Spleen (tissue), 11 donors: ENCODE measurements around the gene MPST. TPM values are rescaled to one million over a fixed set of nuclear protein-coding genes. Genes with fewer than 3 reads are reported as not detected.
"Not testable (repeated sequence)": the region's sequence is repeated elsewhere in the genome, so short reads cannot be mapped to it uniquely, and the experiment has no call there.

Experiments used
- DNase-seq: peaks from one replicate; pipeline ENCODE4 v3.0.0-alpha.2; 2020
- H3K27ac ChIP-seq, 8 donors: fragments of 200-600 bp; sonication (generic) in 7 of 8; 1 replicate in 4 of 8; 2 replicates in 4 of 8; pipeline versions ENCODE4 v1.5.0 to v1.8.0; 2016 to 2021; ENCODE audit warnings: inconsistent platforms in 4 of 8, mild to moderate bottlenecking in 4 of 8, moderate library complexity in 1 of 8
- H3K27me3 ChIP-seq, 7 donors: fragments of 200-600 bp; sonication (generic) in 6 of 7; replicated peaks in 1 of 7; 1 replicate in 4 of 7; 2 replicates in 3 of 7; pipeline versions ENCODE4 v1.5.0 to v1.8.0; 2016 to 2021; ENCODE audit warnings: inconsistent platforms in 3 of 7, mild to moderate bottlenecking in 1 of 7
- H3K36me3 ChIP-seq, 6 donors: fragments of 200-600 bp; sonication (generic) in 5 of 6; 1 replicate in 4 of 6; 2 replicates in 2 of 6; pipeline versions ENCODE4 v1.5.0 to v1.8.0; 2016 to 2021; ENCODE audit warnings: inconsistent platforms in 2 of 6
- H3K4me1 ChIP-seq, 6 donors: fragments of 200-600 bp; sonication (generic) in 5 of 6; 1 replicate in 3 of 6; 2 replicates in 3 of 6; pipeline versions ENCODE4 v1.5.0 to v1.8.0; 2016 to 2021; ENCODE audit warnings: inconsistent platforms in 3 of 6
- H3K4me3 ChIP-seq, 8 donors: fragments of 200-600 bp; sonication (generic) in 7 of 8; 1 replicate in 4 of 8; 2 replicates in 4 of 8; pipeline versions ENCODE4 v1.5.0 to v1.8.0; 2016 to 2021; ENCODE audit warnings: inconsistent platforms in 4 of 8, mild to moderate bottlenecking in 4 of 8, moderate library complexity in 2 of 8
- H3K9me3 ChIP-seq, 8 donors: fragments of 200-600 bp; sonication (generic) in 7 of 8; 1 replicate in 4 of 8; 2 replicates in 4 of 8; pipeline versions ENCODE4 v1.5.0 to v1.8.0; 2016 to 2021; ENCODE audit warnings: inconsistent platforms in 4 of 8
- POLR2A ChIP-seq, 3 donors: fragments of 450-650 bp; IDR thresholded peaks; one replicate each; pipeline ENCODE4 v1.5.1; 2017; ENCODE audit warnings: antibody characterized with exemption in 3 of 3, mild to moderate bottlenecking in 1 of 3
- POLR2AphosphoS5 ChIP-seq, 3 donors: sonication (generic); formaldehyde crosslinking; IDR thresholded peaks; one replicate each; pipeline ENCODE4 v1.5.1; 2017; ENCODE audit warnings: antibody characterized with exemption in 3 of 3
- WGBS, 5 donors: extraction: QIAGEN DNeasy Blood & Tissue Kit in 3 of 5; methylation state at CpG; one replicate each; pipeline versions ENCODE4 v1.1.5 to v1.1.7; 2013 to 2018; 5-methylcytosine and 5-hydroxymethylcytosine counted together
- intact Hi-C: fragments of 100-400 bp; cut with DNase I; formaldehyde crosslinking; loops from one replicate; pipeline ENCODE4 v1.15.0; 2023; ENCODE audit warnings: low total_unique reads
- polyA plus RNA-seq, 3 donors: library from polyadenylated mRNA; stranded (reverse); fragments of 200-250 nt; gene quantifications; one replicate each; pipeline ENCODE4 v1.2.1, GENCODE V29; 2013
- total RNA-seq, 7 donors: library from RNA; depleted of rRNA in 3 of 7; stranded (reverse); fragments of >200 nt in 3 of 7; fragmentation: NEBNext Ultra II Directional in 4 of 7; extraction: Animal tissue kit (Norgen Biotek cat#: 25700) in 4 of 7; gene quantifications; one replicate each; pipeline versions ENCODE4 v1.1.0 to v1.2.1, GENCODE V29; 2016 to 2021
- TF ChIP-seq, protein P1 (sequence below), 11 experiments: fragments of 200-600 bp in 7 of 11; fragments of 450-650 bp in 4 of 11; sonication (generic) in 4 of 11; IDR thresholded peaks in 8 of 11; conservative IDR thresholded peaks in 3 of 11; 1 replicate in 7 of 11; 2 replicates in 4 of 11; pipeline versions ENCODE4 v1.4.0 to v1.8.0; 2016 to 2021; ENCODE audit warnings: antibody characterized with exemption in 11 of 11, inconsistent platforms in 4 of 11, mild to moderate bottlenecking in 1 of 11
- donor health status: healthy with polysubstance abuse.
- donor health status: DM: no; HTN: no; CAD: no; lungs with moderate emphysema.
- donor health status: DM: no; HTN: no; CAD: no.
- donor health status: Bipolar disorder and iron deficiency.
- donor health status: healthy.
- donor health status: DM: no; HTN: no; CAD: no.
- donor health status: DM: yes; HTN: yes; CAD: no.

The MPST gene
- total and polyA plus RNA-seq, 10 donors: 13.9 to 44.8 (median 29.9) TPM

DNA sequence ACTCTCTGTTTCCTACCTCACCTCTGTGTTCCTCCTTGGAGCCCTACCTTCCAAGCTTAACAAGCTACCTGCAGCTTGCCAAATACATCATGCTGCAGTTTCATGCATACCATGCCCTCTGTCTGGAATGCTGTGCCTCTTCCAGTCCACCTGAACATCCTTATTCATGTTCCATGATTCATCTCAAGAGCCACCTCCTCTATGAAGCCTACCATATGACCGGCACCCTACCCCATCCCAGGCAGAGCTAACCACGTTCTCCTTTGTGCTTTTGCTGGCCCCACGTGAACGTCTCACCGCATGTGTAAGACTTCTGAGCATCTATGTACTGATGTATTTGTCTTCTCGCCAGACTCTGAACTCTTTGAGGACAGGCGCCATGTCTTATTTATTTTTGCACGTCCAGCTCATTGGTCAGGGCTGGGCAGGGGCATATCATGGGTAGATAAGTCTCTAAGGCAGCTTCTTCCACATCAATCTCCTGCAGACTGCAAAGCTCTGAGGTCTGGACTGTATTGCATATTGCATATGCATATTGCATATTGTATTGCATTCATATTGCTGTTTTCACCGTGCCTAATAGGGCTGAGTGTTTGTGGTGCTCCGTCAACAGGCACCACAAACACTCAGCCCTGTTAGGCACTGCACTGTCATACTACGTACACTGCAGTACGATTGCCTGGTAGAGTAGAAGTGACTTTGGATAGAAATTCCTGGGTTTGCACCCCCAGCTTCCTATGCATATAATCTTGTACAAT lies 31.3 kb upstream of the MPST start:
- Histone ChIP-seq H3K27ac (no peak overlapping the region), H3K4me3 (no peak overlapping the region), H3K4me1 (no peaks in the 10 kb centered on the region), H3K36me3 (no peaks in the 10 kb centered on the region), H3K27me3 (peaks cover 0 to 68% (median 17%) of the 10 kb centered on the region in 7 donors), H3K9me3 (peaks cover 4 to 21% (median 18%) of the 10 kb centered on the region in 8 donors)
- intact Hi-C loops: no loop called here
- no peak for DNase-seq
- TF ChIP-seq POLR2A (IDR thresholded peaks at IDR 0.05) (no peak), POLR2AphosphoS5 (IDR thresholded peaks at IDR 0.05) (no peak)
- TF ChIP-seq, protein P1, sequence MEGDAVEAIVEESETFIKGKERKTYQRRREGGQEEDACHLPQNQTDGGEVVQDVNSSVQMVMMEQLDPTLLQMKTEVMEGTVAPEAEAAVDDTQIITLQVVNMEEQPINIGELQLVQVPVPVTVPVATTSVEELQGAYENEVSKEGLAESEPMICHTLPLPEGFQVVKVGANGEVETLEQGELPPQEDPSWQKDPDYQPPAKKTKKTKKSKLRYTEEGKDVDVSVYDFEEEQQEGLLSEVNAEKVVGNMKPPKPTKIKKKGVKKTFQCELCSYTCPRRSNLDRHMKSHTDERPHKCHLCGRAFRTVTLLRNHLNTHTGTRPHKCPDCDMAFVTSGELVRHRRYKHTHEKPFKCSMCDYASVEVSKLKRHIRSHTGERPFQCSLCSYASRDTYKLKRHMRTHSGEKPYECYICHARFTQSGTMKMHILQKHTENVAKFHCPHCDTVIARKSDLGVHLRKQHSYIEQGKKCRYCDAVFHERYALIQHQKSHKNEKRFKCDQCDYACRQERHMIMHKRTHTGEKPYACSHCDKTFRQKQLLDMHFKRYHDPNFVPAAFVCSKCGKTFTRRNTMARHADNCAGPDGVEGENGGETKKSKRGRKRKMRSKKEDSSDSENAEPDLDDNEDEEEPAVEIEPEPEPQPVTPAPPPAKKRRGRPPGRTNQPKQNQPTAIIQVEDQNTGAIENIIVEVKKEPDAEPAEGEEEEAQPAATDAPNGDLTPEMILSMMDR (IDR thresholded peaks at IDR 0.05 in 8 of 11, conservative IDR thresholded peaks at IDR 0.05 in 3 of 11): no peak
- WGBS, 5 donors: 74 to 88% (median 80%) methylated on average over 12 of the region's 12 CpGs

DNA sequence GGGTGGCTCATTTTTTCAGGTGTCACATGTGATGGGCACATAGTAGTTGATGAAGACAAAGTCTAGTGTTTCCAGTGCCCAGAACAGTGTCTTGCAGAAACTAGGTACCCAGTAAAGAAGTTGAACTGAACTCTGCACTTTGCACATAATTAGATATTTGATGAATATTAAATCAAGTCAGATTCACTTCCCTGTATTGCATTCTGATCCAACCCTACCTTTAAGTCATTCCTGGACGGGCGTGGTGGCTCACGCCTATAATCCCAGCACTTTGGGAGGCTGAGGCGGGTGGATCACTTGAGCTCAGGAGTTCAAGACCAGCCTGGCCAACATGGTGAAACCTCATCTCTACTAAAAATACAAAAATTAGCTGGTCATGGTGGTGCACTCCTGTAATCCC lies 30.5 kb upstream of the MPST start:
- DNase-seq, H3K36me3 ChIP-seq, intact Hi-C loops, H3K4me1 ChIP-seq, H3K27ac ChIP-seq, H3K4me3 ChIP-seq: not testable (repeated sequence)
- 90 to 100% (median 92%) methylated on average over 4 of the region's 4 CpGs for WGBS, 5 donors
- peaks cover 4 to 21% (median 18%) of the 10 kb centered on the region in 8 donors for H3K9me3 ChIP-seq
- peaks cover 0 to 64% (median 17%) of the 10 kb centered on the region in 7 donors for H3K27me3 ChIP-seq

DNA sequence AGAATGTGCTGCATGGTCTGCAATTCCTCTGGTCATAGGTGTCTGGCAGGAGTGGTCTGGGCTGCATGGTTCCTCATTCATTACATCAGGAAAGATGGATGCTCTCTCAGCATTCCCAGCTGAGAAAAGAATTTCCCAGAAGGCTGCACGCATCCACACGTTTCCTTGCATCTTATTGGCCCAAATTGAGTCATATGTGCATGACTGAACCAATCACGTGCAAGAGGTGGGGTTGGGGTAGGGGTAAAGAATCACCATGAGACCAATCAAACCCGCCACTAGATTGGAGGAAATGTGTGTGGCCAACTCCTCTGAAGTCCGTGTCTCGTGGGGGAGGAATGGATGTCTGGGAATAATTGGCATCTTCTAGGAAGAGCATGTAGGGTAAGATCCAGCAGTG lies 29.1 kb upstream of the MPST start:
- DNase-seq: no peak
- intact Hi-C loops: no loop called here
- WGBS, 5 donors: 66 to 83% (median 69%) methylated on average over 6 of the region's 6 CpGs

DNA sequence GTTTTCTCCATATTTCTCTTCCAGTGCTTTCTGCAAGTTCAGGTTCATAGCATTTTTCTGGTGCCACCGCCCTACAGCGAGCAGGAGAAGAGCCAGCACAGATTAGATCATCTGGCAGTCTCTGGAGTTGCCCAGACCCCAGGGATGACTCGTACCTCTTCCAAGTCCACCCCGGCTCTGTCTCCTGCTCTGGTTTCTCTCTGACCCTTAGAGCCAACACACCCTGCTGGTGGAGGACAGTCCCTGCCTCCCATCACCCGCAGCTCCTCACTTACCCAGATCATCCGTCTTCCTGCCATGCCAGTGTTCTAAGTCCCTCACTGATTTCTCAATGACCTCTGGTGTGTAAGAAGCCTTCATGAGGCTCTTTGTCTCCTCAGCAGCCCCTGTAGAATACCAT lies 28.3 kb upstream of the MPST start:
- no peak overlapping the region for H3K4me3 ChIP-seq
- no peaks in the 10 kb centered on the region for H3K36me3 ChIP-seq
- TF ChIP-seq, protein P1 (IDR thresholded peaks at IDR 0.05 in 8 of 11, conservative IDR thresholded peaks at IDR 0.05 in 3 of 11): no peak
- TF ChIP-seq POLR2A (IDR thresholded peaks at IDR 0.05) (no peak), POLR2AphosphoS5 (IDR thresholded peaks at IDR 0.05) (no peak)
- WGBS, 5 donors: 65 to 83% (median 75%) methylated on average over 6 of the region's 6 CpGs
- no peaks in the 10 kb centered on the region for H3K4me1 ChIP-seq
- no peak for DNase-seq
- intact Hi-C loops: no loop called here
- peaks cover 2 to 9% (median 6%) of the 10 kb centered on the region in 8 donors for H3K9me3 ChIP-seq
- peaks cover 0 to 63% (median 17%) of the 10 kb centered on the region in 7 donors for H3K27me3 ChIP-seq
- no peak overlapping the region for H3K27ac ChIP-seq

More for the DNA sequence above, 29.1 kb upstream of the MPST start:
- Histone ChIP-seq H3K27me3 (peaks cover 0 to 62% (median 17%) of the 10 kb centered on the region in 7 donors), H3K4me3 (no peak overlapping the region), H3K36me3 (no peaks in the 10 kb centered on the region), H3K4me1 (no peaks in the 10 kb centered on the region), H3K27ac (no peak overlapping the region), H3K9me3 (peaks cover 4 to 17% (median 14%) of the 10 kb centered on the region in 8 donors)
- TF ChIP-seq POLR2AphosphoS5 (IDR thresholded peaks at IDR 0.05) (no peak), POLR2A (IDR thresholded peaks at IDR 0.05) (no peak)
- TF ChIP-seq, protein P1 (IDR thresholded peaks at IDR 0.05 in 8 of 11, conservative IDR thresholded peaks at IDR 0.05 in 3 of 11): no peak
